Activated CD4-positive, alpha-beta T cell treated with anti-CD3 and anti-CD28 coated beads for 36 hours (primary cell): Measurements from ENCODE around the gene CCT4. TPM values are rescaled to one million over a fixed set of nuclear protein-coding genes. Genes with fewer than 3 reads are reported as not detected.
"Not testable (repeated sequence)": the region's sequence is repeated elsewhere in the genome, so short reads cannot be mapped to it uniquely, and the experiment has no call there.

Source experiments
- ATAC-seq: fragments of 200-7000 bp; cut with Tn5 transposase; one replicate; pipeline ENCODE4 v1.10.0; 2021; ENCODE audit warnings: mild to moderate bottlenecking, moderate library complexity
- CTCF ChIA-PET: fragments of 350-600 bp; sonication (Branson Sonifier 250); formaldehyde crosslinking; loops from one replicate; lab custom pipeline; 2021; ENCODE audit warnings: antibody characterized with exemption; lab: Charles Lee
- POLR2A ChIA-PET: fragments of 350-600 bp; sonication (Branson Sonifier 250); formaldehyde crosslinking; loops from one replicate; lab custom pipeline; 2021; ENCODE audit warnings: antibody characterized with exemption, inconsistent platforms; lab: Charles Lee
- DNase-seq: peaks from one replicate; pipeline ENCODE4 v3.0.0-alpha.2; 2020
- H3K27ac Mint-ChIP-seq: one replicate; pipeline ENCODE4 v1.8.0; 2021; ENCODE audit warnings: mixed read lengths
- H3K27me3 Mint-ChIP-seq: one replicate; pipeline ENCODE4 v1.8.0; 2021; ENCODE audit warnings: mixed read lengths
- H3K36me3 Mint-ChIP-seq: one replicate; pipeline ENCODE4 v1.8.0; 2021; ENCODE audit warnings: low read depth, mixed read lengths
- H3K4me1 Mint-ChIP-seq: one replicate; pipeline ENCODE4 v1.8.0; 2021; ENCODE audit warnings: mixed read lengths
- H3K4me3 Mint-ChIP-seq: one replicate; pipeline ENCODE4 v1.8.0; 2021; ENCODE audit warnings: mild to moderate bottlenecking, moderate library complexity, mixed read lengths
- H3K9me3 Mint-ChIP-seq: one replicate; pipeline ENCODE4 v1.8.0; 2021; ENCODE audit warnings: low read depth, mixed read lengths
- intact Hi-C, 2 experiments: fragments of 100-400 bp; cut with DNase I in 1 of 2; cut with micrococcal nuclease in 1 of 2; formaldehyde crosslinking; loops; one replicate each; pipeline versions ENCODE4 v1.14.2 to v1.15.1; 2022 to 2024; cut with DNase I, micrococcal nuclease
- total RNA-seq, 2 experiments: library from RNA; stranded (reverse); gene quantifications; one replicate each; pipeline ENCODE4 v1.2.3, GENCODE V29; 2021

Gene CCT4
- total RNA-seq, 2 experiments from 2014 or later: 255 to 373 TPM

- DNase-seq (no peak), ATAC-seq (peak; percentile 40)
- peak overlapping the region; percentile 99 for H3K4me3 Mint-ChIP-seq
- no peaks in the 10 kb centered on the region for H3K9me3 Mint-ChIP-seq
- H3K27me3 Mint-ChIP-seq: no peaks in the 10 kb centered on the region
- ChIA-PET CTCF (interaction anchor here (1.3 kb wide), 1 partner anchor 315 kb away, joined by 4 read pairs; the partner anchor contains the start of gene XPO1), POLR2A (interaction anchor here (0.8 kb wide), 1 partner anchor 9 kb away, joined by 5 read pairs; no protein-coding TSS in a partner anchor)
- H3K4me1 Mint-ChIP-seq: peaks cover 20% of the 10 kb centered on the region
- peaks cover 7% of the 10 kb centered on the region for H3K36me3 Mint-ChIP-seq
- intact Hi-C loops: loop anchor here (5.0 kb wide), 2 partner anchors 836 to 971 kb away; partner anchors contain the start of genes PEX13 (in 1 of the 2), PUS10 (in 1 of the 2) and REL (in 1 of the 2)
- H3K27ac Mint-ChIP-seq: peak overlapping the region; percentile 94
Observed at GRCh38 chr2:61853086-61853846, 35.2 kb downstream of the CCT4 start.

- DNase-seq, H3K36me3 Mint-ChIP-seq, CTCF ChIA-PET, H3K4me3 Mint-ChIP-seq, H3K27ac Mint-ChIP-seq, ATAC-seq, H3K27me3 Mint-ChIP-seq, H3K9me3 Mint-ChIP-seq, POLR2A ChIA-PET: not testable (repeated sequence)
- intact Hi-C loops: loop anchor here (5.0 kb wide), 2 partner anchors 834 to 969 kb away; partner anchors contain the start of genes PEX13 (in 1 of the 2), PUS10 (in 1 of the 2) and REL (in 1 of the 2)
- H3K4me1 Mint-ChIP-seq: peaks cover 12% of the 10 kb centered on the region
Observed at GRCh38 chr2:61851270-61851669, 37.2 kb downstream of the CCT4 start.

DNA sequence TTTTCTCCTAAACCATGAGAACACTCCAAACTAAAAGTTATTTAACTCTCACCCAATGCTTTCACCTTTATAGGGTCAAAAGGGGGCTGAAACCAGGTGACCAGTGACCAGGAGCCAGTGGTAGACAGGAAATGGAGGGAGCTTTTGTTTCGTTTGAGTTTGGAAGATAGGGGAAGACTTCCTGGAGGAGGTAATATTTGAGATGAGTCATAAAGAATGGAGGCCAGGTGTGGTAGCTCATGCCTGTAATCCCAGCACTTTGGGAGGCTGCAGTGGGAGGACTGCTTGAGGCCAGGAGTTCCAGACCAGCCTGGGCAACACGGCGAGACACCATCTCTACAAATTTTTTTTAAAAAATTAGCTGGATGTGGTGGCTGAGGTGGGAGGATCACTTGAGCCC lies 43.1 kb downstream of the CCT4 start:
- no peak overlapping the region for H3K4me3 Mint-ChIP-seq
- intact Hi-C loops: no loop called here
- DNase-seq: no peak
- no peaks in the 10 kb centered on the region for H3K27me3 Mint-ChIP-seq
- ChIA-PET POLR2A (no interaction called here), CTCF (interaction anchor here (1.1 kb wide), 1 partner anchor 30 kb away, joined by 4 read pairs; no protein-coding TSS in a partner anchor)
- H3K9me3 Mint-ChIP-seq: no peaks in the 10 kb centered on the region
- no peaks in the 10 kb centered on the region for H3K4me1 Mint-ChIP-seq
- H3K27ac Mint-ChIP-seq: no peak overlapping the region
- no peaks in the 10 kb centered on the region for H3K36me3 Mint-ChIP-seq
- no peak for ATAC-seq

- Mint-ChIP-seq H3K27me3 (no peaks in the 10 kb centered on the region), H3K4me3 (no peak overlapping the region), H3K36me3 (peaks cover 3% of the 10 kb centered on the region), H3K9me3 (no peaks in the 10 kb centered on the region), H3K4me1 (no peaks in the 10 kb centered on the region), H3K27ac (no peak overlapping the region)
- ATAC-seq (no peak), DNase-seq (no peak)
- ChIA-PET POLR2A (no interaction called here), CTCF (interaction anchor here (0.6 kb wide), 1 partner anchor 94 kb away, joined by 3 read pairs; no protein-coding TSS in a partner anchor)
- intact Hi-C loops: no loop called here
Observed at GRCh38 chr2:61841286-61841685, 47.2 kb downstream of the CCT4 start.

GRCh38 chr2:61834893-61835292 lies 53.6 kb downstream of the CCT4 start:
- no peaks in the 10 kb centered on the region for H3K9me3 Mint-ChIP-seq

GRCh38 chr2:61833971-61834370 lies 54.5 kb downstream of the CCT4 start:
- CTCF ChIA-PET: interaction anchor here (1.3 kb wide), 1 partner anchor 242 kb away, joined by 4 read pairs; no protein-coding TSS in a partner anchor
- Mint-ChIP-seq H3K27me3 (no peaks in the 10 kb centered on the region), H3K27ac (no peak overlapping the region), H3K4me1 (no peaks in the 10 kb centered on the region), H3K9me3 (no peaks in the 10 kb centered on the region), H3K4me3 (no peak overlapping the region), H3K36me3 (peaks cover 9% of the 10 kb centered on the region)
- ATAC-seq (no peak), DNase-seq (no peak)
- POLR2A ChIA-PET: no interaction called here
- intact Hi-C loops: no loop called here

More at GRCh38 chr2:61834893-61835292, 53.6 kb downstream of the CCT4 start:
- intact Hi-C loops: no loop called here
- peaks cover 12% of the 10 kb centered on the region for H3K36me3 Mint-ChIP-seq
- H3K4me1 Mint-ChIP-seq: no peaks in the 10 kb centered on the region
- POLR2A ChIA-PET: no interaction called here
- no peak overlapping the region for H3K4me3 Mint-ChIP-seq
- CTCF ChIA-PET: no interaction called here
- no peak for ATAC-seq
- H3K27ac Mint-ChIP-seq: no peak overlapping the region
- H3K27me3 Mint-ChIP-seq: no peaks in the 10 kb centered on the region
- no peak for DNase-seq

DNA sequence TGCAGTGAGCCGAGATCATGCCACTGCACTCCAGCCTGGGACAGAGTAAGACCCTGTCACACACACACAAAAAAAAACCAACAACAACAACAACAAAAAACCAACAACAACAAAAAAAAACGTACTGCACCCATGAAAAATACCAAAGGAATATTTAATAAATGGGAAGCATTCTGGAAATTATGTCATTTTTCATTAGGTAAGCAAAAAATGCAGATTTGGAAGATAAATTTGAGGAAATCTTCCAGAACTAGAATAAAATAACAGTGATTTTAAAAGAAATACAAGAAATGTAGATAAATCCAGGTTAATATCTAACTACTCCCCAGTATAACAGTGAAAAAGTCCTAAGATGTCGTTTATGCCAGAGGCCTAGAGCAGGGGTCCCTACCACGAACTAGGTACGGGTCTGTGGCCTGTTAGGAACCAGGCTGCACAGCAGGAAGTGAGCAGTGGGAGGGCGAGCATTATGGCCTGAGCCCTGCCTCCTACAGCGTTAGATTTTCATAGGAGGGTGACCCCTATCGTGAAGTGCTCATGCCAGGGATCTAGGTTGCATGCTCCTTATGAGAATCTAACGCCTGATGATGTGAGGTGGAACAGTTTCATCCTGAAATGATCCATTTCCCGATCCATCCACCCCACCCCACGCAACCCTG lies 56.1 kb downstream of the CCT4 start:
- Mint-ChIP-seq H3K4me1 (no peaks in the 10 kb centered on the region), H3K36me3 (peaks cover 9% of the 10 kb centered on the region), H3K4me3 (no peak overlapping the region), H3K9me3 (no peaks in the 10 kb centered on the region), H3K27me3 (no peaks in the 10 kb centered on the region), H3K27ac (no peak overlapping the region)
- CTCF ChIA-PET: no interaction called here
- no peak for DNase-seq
- intact Hi-C loops: no loop called here
- no peak for ATAC-seq
- POLR2A ChIA-PET: interaction anchor here (0.7 kb wide), 1 partner anchor 174 kb away, joined by 4 read pairs; no protein-coding TSS in a partner anchor

GRCh38 chr2:61822255-61822654 lies 66.2 kb downstream of the CCT4 start:
- intact Hi-C loops: no loop called here
- Mint-ChIP-seq H3K9me3 (no peaks in the 10 kb centered on the region), H3K27ac (no peak overlapping the region), H3K4me3 (no peak overlapping the region), H3K27me3 (no peaks in the 10 kb centered on the region), H3K36me3 (no peaks in the 10 kb centered on the region), H3K4me1 (no peaks in the 10 kb centered on the region)
- POLR2A ChIA-PET: no interaction called here
- DNase-seq: no peak
- no peak for ATAC-seq
- CTCF ChIA-PET: no interaction called here

Other genes starting within 250 kb of the CCT4 start
- gene FAM161A, start 34.6 kb downstream of the CCT4 start, total RNA-seq: 1 to 10 TPM; 6.2 to 7.3 TPM
- 10 to 100 TPM; 29.3 to 36.1 TPM for gene COMMD1, start 17.0 kb upstream of the CCT4 start, total RNA-seq